Measurements from ENCODE around the gene SF3A2. TPM values are rescaled to one million over a fixed set of nuclear protein-coding genes. Genes with fewer than 3 reads are reported as not detected.
A peak's percentile ranks its signal among the peaks of the same experiment; 100 is the strongest.

Gene SF3A2
- total and polyA plus RNA-seq, 4 donors, result 2.2 to 32.0 (median 13.2) TPM

GRCh38 chr19:2261438-2262172 lies 25.0 kb downstream of the SF3A2 start:
- 73% methylated on average over 7 of the region's 7 CpGs for WGBS
- H3K36me3 ChIP-seq (ENCODE audit: control insufficient read depth in 4 of 4, insufficient read depth in 3 of 4, low read depth in 1 of 4, low read length in 3 of 4), result no peaks in the 10 kb centered on the region
- H3K9ac ChIP-seq (ENCODE audit: low read depth in 1 of 2, low read length in 2 of 2), result no peak overlapping the region
- peaks cover 0 to 4% (median 4%) of the 10 kb centered on the region in 4 donors for H3K4me1 ChIP-seq (ENCODE audit: control insufficient read depth in 4 of 4, insufficient read depth in 4 of 4, low read length in 3 of 4)
- H3K9me3 ChIP-seq (ENCODE audit: control insufficient read depth in 4 of 4, low read length in 3 of 4), result no peaks in the 10 kb centered on the region
- no peak overlapping the region for H3K4me3 ChIP-seq (ENCODE audit: low read depth in 1 of 3, low read length in 3 of 3)
- TF ChIP-seq FOXA2 (IDR thresholded peaks at IDR 0.05) (no peak), RAD21 (IDR thresholded peaks at IDR 0.05) (peak; percentile 30 to 53), FOXA1 (IDR thresholded peaks at IDR 0.05) (no peak), TAF1 (conservative IDR thresholded peaks at IDR 0.05) (no peak), HNF4A (conservative IDR thresholded peaks at IDR 0.05) (no peak), SP1 (IDR thresholded peaks at IDR 0.05) (no peak)
- TF ChIP-seq, protein P1, sequence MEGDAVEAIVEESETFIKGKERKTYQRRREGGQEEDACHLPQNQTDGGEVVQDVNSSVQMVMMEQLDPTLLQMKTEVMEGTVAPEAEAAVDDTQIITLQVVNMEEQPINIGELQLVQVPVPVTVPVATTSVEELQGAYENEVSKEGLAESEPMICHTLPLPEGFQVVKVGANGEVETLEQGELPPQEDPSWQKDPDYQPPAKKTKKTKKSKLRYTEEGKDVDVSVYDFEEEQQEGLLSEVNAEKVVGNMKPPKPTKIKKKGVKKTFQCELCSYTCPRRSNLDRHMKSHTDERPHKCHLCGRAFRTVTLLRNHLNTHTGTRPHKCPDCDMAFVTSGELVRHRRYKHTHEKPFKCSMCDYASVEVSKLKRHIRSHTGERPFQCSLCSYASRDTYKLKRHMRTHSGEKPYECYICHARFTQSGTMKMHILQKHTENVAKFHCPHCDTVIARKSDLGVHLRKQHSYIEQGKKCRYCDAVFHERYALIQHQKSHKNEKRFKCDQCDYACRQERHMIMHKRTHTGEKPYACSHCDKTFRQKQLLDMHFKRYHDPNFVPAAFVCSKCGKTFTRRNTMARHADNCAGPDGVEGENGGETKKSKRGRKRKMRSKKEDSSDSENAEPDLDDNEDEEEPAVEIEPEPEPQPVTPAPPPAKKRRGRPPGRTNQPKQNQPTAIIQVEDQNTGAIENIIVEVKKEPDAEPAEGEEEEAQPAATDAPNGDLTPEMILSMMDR (IDR thresholded peaks at IDR 0.05; ENCODE audit: low read depth, low read length, missing input control), result peak; percentile 37
- H3K27ac ChIP-seq (ENCODE audit: low read depth in 1 of 2, low read length in 2 of 2), result no peak overlapping the region
- DNase-seq (ENCODE audit: low spot score), result peak; percentile 62
- no peaks in the 10 kb centered on the region for H3K27me3 ChIP-seq (ENCODE audit: control insufficient read depth in 4 of 4, insufficient read depth in 4 of 4, low read length in 3 of 4)

DNA sequence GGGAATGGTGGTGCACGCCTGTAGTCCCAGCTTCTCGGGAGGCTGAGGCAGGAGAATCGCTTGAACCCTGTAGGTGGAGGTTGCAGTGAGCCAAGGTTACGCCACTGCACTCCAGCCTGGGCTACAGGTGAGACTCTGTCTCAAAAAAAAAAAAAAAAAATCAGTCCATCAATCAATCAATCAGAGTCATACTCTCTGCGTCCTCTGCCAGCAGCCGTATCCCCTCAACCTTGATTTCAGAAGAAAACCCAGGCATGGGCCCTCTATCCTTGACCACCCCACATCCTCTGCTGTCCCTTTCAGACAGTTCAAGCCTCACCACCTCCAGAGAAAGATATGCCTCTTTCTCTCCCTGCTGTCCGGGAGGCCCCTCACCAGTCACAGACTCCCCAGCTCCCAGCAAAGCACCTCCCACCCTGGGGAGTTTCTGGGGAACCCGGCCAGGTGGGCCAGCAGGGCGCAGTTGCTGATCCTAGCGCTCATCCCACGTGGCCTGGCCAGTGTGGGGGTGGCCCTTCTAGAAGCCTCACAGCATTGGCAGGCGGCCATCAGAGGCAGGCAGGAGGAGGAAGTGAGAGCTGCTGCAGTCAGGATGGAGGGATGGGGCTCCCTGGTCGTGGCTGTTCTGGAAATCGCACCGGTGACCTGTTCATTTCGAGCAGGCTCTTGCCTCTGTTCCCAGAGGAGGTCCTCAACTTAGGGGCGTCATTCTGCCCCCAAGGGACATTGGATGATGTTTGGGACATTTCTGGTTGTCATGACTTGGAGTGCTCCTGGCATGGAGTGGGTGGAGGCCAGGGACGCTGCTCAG lies 29.8 kb downstream of the SF3A2 start:
- TF ChIP-seq MAX (IDR thresholded peaks at IDR 0.05) (peak; percentile 33), ATF3 (IDR thresholded peaks at IDR 0.05) (no peak), TAF1 (conservative IDR thresholded peaks at IDR 0.05) (no peak), SP1 (IDR thresholded peaks at IDR 0.05) (no peak), FOXA2 (IDR thresholded peaks at IDR 0.05) (no peak), REST (IDR thresholded peaks at IDR 0.05) (no peak), EGR1 (IDR thresholded peaks at IDR 0.05; ENCODE audit: low read depth in 2 of 2) (peak in 1 of 2 donors; percentile 69), RAD21 (IDR thresholded peaks at IDR 0.05) (no peak), RXRA (IDR thresholded peaks at IDR 0.05) (no peak), GABPA (IDR thresholded peaks at IDR 0.05 in 1 of 2, conservative IDR thresholded peaks at IDR 0.05 in 1 of 2) (no peak), FOXA1 (IDR thresholded peaks at IDR 0.05) (no peak), HNF4G (IDR thresholded peaks at IDR 0.05) (no peak), YY1 (IDR thresholded peaks at IDR 0.05) (no peak), NR2F2 (IDR thresholded peaks at IDR 0.05) (no peak)
- TF ChIP-seq, protein P2, sequence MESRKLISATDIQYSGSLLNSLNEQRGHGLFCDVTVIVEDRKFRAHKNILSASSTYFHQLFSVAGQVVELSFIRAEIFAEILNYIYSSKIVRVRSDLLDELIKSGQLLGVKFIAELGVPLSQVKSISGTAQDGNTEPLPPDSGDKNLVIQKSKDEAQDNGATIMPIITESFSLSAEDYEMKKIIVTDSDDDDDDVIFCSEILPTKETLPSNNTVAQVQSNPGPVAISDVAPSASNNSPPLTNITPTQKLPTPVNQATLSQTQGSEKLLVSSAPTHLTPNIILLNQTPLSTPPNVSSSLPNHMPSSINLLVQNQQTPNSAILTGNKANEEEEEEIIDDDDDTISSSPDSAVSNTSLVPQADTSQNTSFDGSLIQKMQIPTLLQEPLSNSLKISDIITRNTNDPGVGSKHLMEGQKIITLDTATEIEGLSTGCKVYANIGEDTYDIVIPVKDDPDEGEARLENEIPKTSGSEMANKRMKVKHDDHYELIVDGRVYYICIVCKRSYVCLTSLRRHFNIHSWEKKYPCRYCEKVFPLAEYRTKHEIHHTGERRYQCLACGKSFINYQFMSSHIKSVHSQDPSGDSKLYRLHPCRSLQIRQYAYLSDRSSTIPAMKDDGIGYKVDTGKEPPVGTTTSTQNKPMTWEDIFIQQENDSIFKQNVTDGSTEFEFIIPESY (IDR thresholded peaks at IDR 0.05), result no peak
- TF ChIP-seq, protein P1 (IDR thresholded peaks at IDR 0.05; ENCODE audit: low read depth, low read length, missing input control), result no peak
- DNase-seq (ENCODE audit: low spot score), result peak; percentile 82
- peak overlapping the region in 1 of 2 donors; percentile 51 for H3K9ac ChIP-seq (ENCODE audit: low read depth in 1 of 2, low read length in 2 of 2)
- H3K9me3 ChIP-seq (ENCODE audit: control insufficient read depth in 4 of 4, low read length in 3 of 4), result no peaks in the 10 kb centered on the region
- peaks cover 3 to 20% (median 13%) of the 10 kb centered on the region in 4 donors for H3K4me1 ChIP-seq (ENCODE audit: control insufficient read depth in 4 of 4, insufficient read depth in 4 of 4, low read length in 3 of 4)
- H3K36me3 ChIP-seq (ENCODE audit: control insufficient read depth in 4 of 4, insufficient read depth in 3 of 4, low read depth in 1 of 4, low read length in 3 of 4), result no peaks in the 10 kb centered on the region
- 53% methylated on average over 18 of the region's 18 CpGs for WGBS
- H3K4me3 ChIP-seq (ENCODE audit: low read depth in 1 of 3, low read length in 3 of 3), result no peak overlapping the region
- H3K27ac ChIP-seq (ENCODE audit: low read depth in 1 of 2, low read length in 2 of 2), result peak overlapping the region; percentile 48 to 62
- H3K27me3 ChIP-seq (ENCODE audit: control insufficient read depth in 4 of 4, insufficient read depth in 4 of 4, low read length in 3 of 4), result no peaks in the 10 kb centered on the region
